ENCODE data around the gene HELZ.

The HELZ gene

GRCh38 chr17:67021196-67021595 lies 223.8 kb downstream of the HELZ start:
- DNase-seq, result no peak
